PC-3 (cell line): Measurements from ENCODE around the gene CANT1.

ENCODE experiments used
- CTCF ChIP-seq: fragments of 300-600 bp; sonication (generic); conservative IDR thresholded peaks from 2 replicates; pipeline ENCODE4 v1.5.1; 2017; ENCODE audit warnings: antibody characterized with exemption, low read depth, mild to moderate bottlenecking, low read length
- EZH2phosphoT487 ChIP-seq: fragments of 300-600 bp; sonication (generic); IDR thresholded peaks from 2 replicates; pipeline ENCODE4 v1.6.1; 2018; ENCODE audit warnings: mild to moderate bottlenecking, antibody characterized with exemption, low read length, borderline replicate concordance

- TF ChIP-seq CTCF (no peak), EZH2phosphoT487 (no peak)
Observed at GRCh38 chr17:79048826-79049755, 39.5 kb upstream of the CANT1 start.
